Measurements from ENCODE around the gene AP3D1. TPM values are rescaled to one million over a fixed set of nuclear protein-coding genes. Genes with fewer than 3 reads are reported as not detected.
"Not testable (repeated sequence)": the region's sequence is repeated elsewhere in the genome, so short reads cannot be mapped to it uniquely, and the experiment has no call there.

AP3D1 gene
- total RNA-seq, 1 donor from 2014 or later: 157 TPM

GRCh38 chr19:2097203-2097885 lies 54.0 kb downstream of the AP3D1 start:
- peak overlapping the region; percentile 87 for H3K27ac Mint-ChIP-seq (ENCODE audit: unreplicated experiment)
- H3K36me3 Mint-ChIP-seq (ENCODE audit: low read depth): peaks cover 6% of the 10 kb centered on the region
- H3K27me3 Mint-ChIP-seq (ENCODE audit: low read depth): no peaks in the 10 kb centered on the region
- H3K9me3 Mint-ChIP-seq (ENCODE audit: low read depth): no peaks in the 10 kb centered on the region
- H3K4me1 Mint-ChIP-seq (ENCODE audit: low read depth): peaks cover 28% of the 10 kb centered on the region
- H3K4me3 Mint-ChIP-seq (ENCODE audit: unreplicated experiment): peak overlapping the region; percentile 73
- DNase-seq (ENCODE audit: low spot score): no peak
- TF ChIP-seq, protein P1, sequence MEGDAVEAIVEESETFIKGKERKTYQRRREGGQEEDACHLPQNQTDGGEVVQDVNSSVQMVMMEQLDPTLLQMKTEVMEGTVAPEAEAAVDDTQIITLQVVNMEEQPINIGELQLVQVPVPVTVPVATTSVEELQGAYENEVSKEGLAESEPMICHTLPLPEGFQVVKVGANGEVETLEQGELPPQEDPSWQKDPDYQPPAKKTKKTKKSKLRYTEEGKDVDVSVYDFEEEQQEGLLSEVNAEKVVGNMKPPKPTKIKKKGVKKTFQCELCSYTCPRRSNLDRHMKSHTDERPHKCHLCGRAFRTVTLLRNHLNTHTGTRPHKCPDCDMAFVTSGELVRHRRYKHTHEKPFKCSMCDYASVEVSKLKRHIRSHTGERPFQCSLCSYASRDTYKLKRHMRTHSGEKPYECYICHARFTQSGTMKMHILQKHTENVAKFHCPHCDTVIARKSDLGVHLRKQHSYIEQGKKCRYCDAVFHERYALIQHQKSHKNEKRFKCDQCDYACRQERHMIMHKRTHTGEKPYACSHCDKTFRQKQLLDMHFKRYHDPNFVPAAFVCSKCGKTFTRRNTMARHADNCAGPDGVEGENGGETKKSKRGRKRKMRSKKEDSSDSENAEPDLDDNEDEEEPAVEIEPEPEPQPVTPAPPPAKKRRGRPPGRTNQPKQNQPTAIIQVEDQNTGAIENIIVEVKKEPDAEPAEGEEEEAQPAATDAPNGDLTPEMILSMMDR (IDR thresholded peaks at IDR 0.05): peak; percentile 58

GRCh38 chr19:2096480-2097202 lies 54.7 kb downstream of the AP3D1 start, which contains the start of gene IZUMO4:
Gene IZUMO4 (plus strand): TSS chr19:2096915. CDS start chr19:2096946, 31 bp downstream.
- Mint-ChIP-seq H3K4me1 (ENCODE audit: low read depth) (peaks cover 28% of the 10 kb centered on the region), H3K27me3 (ENCODE audit: low read depth) (no peaks in the 10 kb centered on the region), H3K4me3 (ENCODE audit: unreplicated experiment) (peak within 1 kb of the TSS; percentile 92), H3K36me3 (ENCODE audit: low read depth) (peaks cover under 1% of the 10 kb centered on the region), H3K9me3 (ENCODE audit: low read depth) (no peaks in the 10 kb centered on the region), H3K27ac (ENCODE audit: unreplicated experiment) (peak within 1 kb of the TSS; percentile 95)
- TF ChIP-seq, protein P1 (IDR thresholded peaks at IDR 0.05): peak; percentile 75
- DNase-seq (ENCODE audit: low spot score): peak; percentile 99

DNA sequence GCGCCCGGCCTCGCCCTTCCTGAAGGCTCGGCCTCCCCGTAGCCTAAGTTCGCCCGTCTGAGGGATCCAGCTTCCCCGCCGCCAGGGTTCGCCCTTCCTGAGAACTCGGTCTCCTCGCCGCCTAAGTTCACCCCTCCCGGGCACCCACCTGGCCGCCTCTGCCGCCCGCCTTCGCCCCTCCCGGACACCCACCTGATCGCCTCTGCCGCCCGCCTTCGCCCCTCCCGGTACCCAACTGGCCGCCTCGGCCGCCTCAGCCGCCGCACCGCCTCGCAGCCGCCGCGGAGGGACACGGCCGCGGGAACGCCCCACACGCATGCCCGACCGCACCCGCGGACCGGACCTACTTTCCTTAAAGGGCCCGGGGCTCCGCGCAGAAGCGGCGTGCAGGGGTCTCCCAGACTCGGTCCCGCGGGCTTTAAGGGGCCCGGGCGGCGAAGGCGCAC lies 55.3 kb downstream of the AP3D1 start, which contains the start of gene MOB3A:
MOB3A (minus strand) TSS at position 293 of the 446 bp plus-strand sequence. CDS start 17,766 bp downstream, outside the sequence.
- peak; percentile 97 for DNase-seq (ENCODE audit: low spot score)
- no peaks in the 10 kb centered on the region for H3K27me3 Mint-ChIP-seq (ENCODE audit: low read depth)
- H3K27ac Mint-ChIP-seq (ENCODE audit: unreplicated experiment): peak within 1 kb of the TSS; percentile 95
- peaks cover 31% of the 10 kb centered on the region for H3K4me1 Mint-ChIP-seq (ENCODE audit: low read depth)
- no peaks in the 10 kb centered on the region for H3K36me3 Mint-ChIP-seq (ENCODE audit: low read depth)
- no peaks in the 10 kb centered on the region for H3K9me3 Mint-ChIP-seq (ENCODE audit: low read depth)
- TF ChIP-seq, protein P1 (IDR thresholded peaks at IDR 0.05): peak; percentile 83
- H3K4me3 Mint-ChIP-seq (ENCODE audit: unreplicated experiment): peak within 1 kb of the TSS; percentile 92

GRCh38 chr19:2091926-2092525 lies 59.3 kb downstream of the AP3D1 start:
- not testable (repeated sequence) for H3K27ac Mint-ChIP-seq (ENCODE audit: unreplicated experiment); DNase-seq (ENCODE audit: low spot score); H3K27me3 Mint-ChIP-seq (ENCODE audit: low read depth); H3K9me3 Mint-ChIP-seq (ENCODE audit: low read depth); H3K4me3 Mint-ChIP-seq (ENCODE audit: unreplicated experiment); H3K36me3 Mint-ChIP-seq (ENCODE audit: low read depth)
- peaks cover 53% of the 10 kb centered on the region for H3K4me1 Mint-ChIP-seq (ENCODE audit: low read depth)

- Mint-ChIP-seq H3K27ac (ENCODE audit: unreplicated experiment) (peak overlapping the region; percentile 87), H3K36me3 (ENCODE audit: low read depth) (peaks cover 3% of the 10 kb centered on the region)
Observed at GRCh38 chr19:2089727-2090053, 61.7 kb downstream of the AP3D1 start.

More at GRCh38 chr19:2089727-2090053, 61.7 kb downstream of the AP3D1 start:
- Mint-ChIP-seq H3K4me1 (ENCODE audit: low read depth) (peaks cover 51% of the 10 kb centered on the region), H3K9me3 (ENCODE audit: low read depth) (no peaks in the 10 kb centered on the region), H3K4me3 (ENCODE audit: unreplicated experiment) (no peak overlapping the region), H3K27me3 (ENCODE audit: low read depth) (no peaks in the 10 kb centered on the region)
- no peak for DNase-seq (ENCODE audit: low spot score)
- TF ChIP-seq, protein P1 (IDR thresholded peaks at IDR 0.05): no peak

Measured in chondrocyte (in vitro differentiated cells).